ENCODE measurements around the gene CPXM2. TPM values are rescaled to one million over a fixed set of nuclear protein-coding genes. Genes with fewer than 3 reads are reported as not detected.

CPXM2 gene
- total RNA-seq, 1 donor from 2014 or later, result 15.0 TPM

GRCh38 chr10:123720536-123720935, 171.1 kb downstream of the CPXM2 start:
- DNase-seq (ENCODE audit: extremely low spot score, unreplicated experiment), result no peak
- no peak overlapping the region for H3K4me3 Mint-ChIP-seq
- no peak overlapping the region for H3K27ac Mint-ChIP-seq
- H3K4me1 Mint-ChIP-seq (ENCODE audit: unreplicated experiment), result no peaks in the 10 kb centered on the region
- H3K9me3 Mint-ChIP-seq, result no peaks in the 10 kb centered on the region
- TF ChIP-seq, protein P1, sequence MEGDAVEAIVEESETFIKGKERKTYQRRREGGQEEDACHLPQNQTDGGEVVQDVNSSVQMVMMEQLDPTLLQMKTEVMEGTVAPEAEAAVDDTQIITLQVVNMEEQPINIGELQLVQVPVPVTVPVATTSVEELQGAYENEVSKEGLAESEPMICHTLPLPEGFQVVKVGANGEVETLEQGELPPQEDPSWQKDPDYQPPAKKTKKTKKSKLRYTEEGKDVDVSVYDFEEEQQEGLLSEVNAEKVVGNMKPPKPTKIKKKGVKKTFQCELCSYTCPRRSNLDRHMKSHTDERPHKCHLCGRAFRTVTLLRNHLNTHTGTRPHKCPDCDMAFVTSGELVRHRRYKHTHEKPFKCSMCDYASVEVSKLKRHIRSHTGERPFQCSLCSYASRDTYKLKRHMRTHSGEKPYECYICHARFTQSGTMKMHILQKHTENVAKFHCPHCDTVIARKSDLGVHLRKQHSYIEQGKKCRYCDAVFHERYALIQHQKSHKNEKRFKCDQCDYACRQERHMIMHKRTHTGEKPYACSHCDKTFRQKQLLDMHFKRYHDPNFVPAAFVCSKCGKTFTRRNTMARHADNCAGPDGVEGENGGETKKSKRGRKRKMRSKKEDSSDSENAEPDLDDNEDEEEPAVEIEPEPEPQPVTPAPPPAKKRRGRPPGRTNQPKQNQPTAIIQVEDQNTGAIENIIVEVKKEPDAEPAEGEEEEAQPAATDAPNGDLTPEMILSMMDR (conservative IDR thresholded peaks at IDR 0.05), result no peak
- H3K36me3 Mint-ChIP-seq, result no peaks in the 10 kb centered on the region
- peaks cover 26% of the 10 kb centered on the region for H3K27me3 Mint-ChIP-seq

DNA sequence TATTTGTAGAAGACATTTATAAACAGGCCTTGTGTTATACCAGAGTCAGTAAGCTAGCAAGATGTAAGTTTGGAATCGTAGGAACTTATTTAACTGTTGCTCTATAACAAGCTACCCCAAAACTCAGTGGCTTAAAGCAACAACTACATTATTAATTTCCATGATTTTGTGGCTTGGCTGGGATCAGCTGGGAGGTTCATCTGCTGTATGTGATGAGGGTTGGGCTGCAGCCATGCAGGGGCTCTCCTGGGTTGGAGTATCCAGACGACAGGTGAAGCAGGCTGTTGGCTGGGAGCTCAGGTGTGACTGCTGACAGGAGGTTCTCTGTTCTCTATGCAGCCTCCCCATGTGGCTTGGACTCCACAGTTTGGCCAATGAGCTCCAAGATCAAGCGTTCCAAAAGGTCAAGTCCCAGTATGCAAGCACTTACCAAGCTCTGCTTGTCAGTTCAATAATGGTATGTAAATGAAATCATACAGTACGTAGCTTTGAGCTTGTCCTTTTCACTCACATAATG, 173.0 kb downstream of the CPXM2 start:
- H3K36me3 Mint-ChIP-seq, result no peaks in the 10 kb centered on the region
- H3K4me1 Mint-ChIP-seq (ENCODE audit: unreplicated experiment), result no peaks in the 10 kb centered on the region
- no peaks in the 10 kb centered on the region for H3K9me3 Mint-ChIP-seq
- DNase-seq (ENCODE audit: extremely low spot score, unreplicated experiment), result no peak
- no peak overlapping the region for H3K4me3 Mint-ChIP-seq
- no peak overlapping the region for H3K27ac Mint-ChIP-seq
- peaks cover 32% of the 10 kb centered on the region for H3K27me3 Mint-ChIP-seq
- TF ChIP-seq, protein P1 (conservative IDR thresholded peaks at IDR 0.05), result no peak

DNA sequence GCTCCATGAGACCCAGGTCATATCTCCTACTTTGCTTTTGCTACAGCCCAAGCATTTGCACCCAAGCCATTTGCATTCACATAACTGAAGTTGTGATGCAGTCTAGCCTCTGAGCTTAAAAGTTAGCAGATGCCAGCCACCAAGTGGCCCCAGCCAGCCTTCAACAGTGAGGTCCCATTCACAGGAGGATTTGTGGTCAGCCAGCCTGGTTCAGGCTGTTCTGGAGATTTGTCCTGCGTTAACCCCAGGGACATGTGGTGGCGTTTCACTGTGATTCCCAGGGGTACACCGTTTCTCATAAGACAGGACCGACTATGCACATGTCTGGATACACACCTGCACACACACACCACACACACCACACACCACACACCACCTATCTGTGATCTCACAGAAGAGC, 174.3 kb downstream of the CPXM2 start:
- no peaks in the 10 kb centered on the region for H3K36me3 Mint-ChIP-seq
- H3K9me3 Mint-ChIP-seq, result no peaks in the 10 kb centered on the region

DNA sequence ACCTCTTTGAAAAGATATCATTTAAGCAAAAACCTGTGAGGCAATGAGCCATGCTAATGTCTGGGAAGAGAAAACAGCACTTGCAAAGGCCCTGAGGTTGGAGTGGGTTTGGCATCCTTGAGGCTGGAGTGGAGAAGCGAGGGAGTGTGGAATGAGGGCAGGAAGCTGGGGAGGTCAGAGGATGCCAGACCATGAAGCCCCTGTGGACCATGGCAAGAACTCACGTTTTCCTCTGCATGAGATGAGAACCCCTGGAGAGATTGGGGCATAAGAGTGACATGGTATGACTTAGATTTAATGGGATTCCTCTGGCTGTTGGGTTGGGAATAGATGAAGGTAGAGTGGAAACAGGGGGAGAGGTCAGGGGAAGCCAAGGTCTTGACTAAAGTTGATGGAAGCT, 176.1 kb downstream of the CPXM2 start:
- no peak overlapping the region for H3K27ac Mint-ChIP-seq
- H3K4me3 Mint-ChIP-seq, result no peak overlapping the region
- no peaks in the 10 kb centered on the region for H3K4me1 Mint-ChIP-seq (ENCODE audit: unreplicated experiment)
- DNase-seq (ENCODE audit: extremely low spot score, unreplicated experiment), result no peak
- no peaks in the 10 kb centered on the region for H3K9me3 Mint-ChIP-seq
- H3K36me3 Mint-ChIP-seq, result no peaks in the 10 kb centered on the region
- peaks cover 30% of the 10 kb centered on the region for H3K27me3 Mint-ChIP-seq
- TF ChIP-seq, protein P1 (conservative IDR thresholded peaks at IDR 0.05), result no peak

More for the DNA sequence above, 174.3 kb downstream of the CPXM2 start:
- H3K4me1 Mint-ChIP-seq (ENCODE audit: unreplicated experiment), result no peaks in the 10 kb centered on the region
- peaks cover 39% of the 10 kb centered on the region for H3K27me3 Mint-ChIP-seq
- no peak overlapping the region for H3K27ac Mint-ChIP-seq
- no peak overlapping the region for H3K4me3 Mint-ChIP-seq
- DNase-seq (ENCODE audit: extremely low spot score, unreplicated experiment), result no peak
- TF ChIP-seq, protein P1 (conservative IDR thresholded peaks at IDR 0.05), result no peak

GRCh38 chr10:123706236-123706635, 185.4 kb downstream of the CPXM2 start:
- H3K4me3 Mint-ChIP-seq, result no peak overlapping the region
- TF ChIP-seq, protein P1 (conservative IDR thresholded peaks at IDR 0.05), result no peak
- H3K27me3 Mint-ChIP-seq, result peaks cover 30% of the 10 kb centered on the region
- H3K4me1 Mint-ChIP-seq (ENCODE audit: unreplicated experiment), result no peaks in the 10 kb centered on the region
- H3K9me3 Mint-ChIP-seq, result no peaks in the 10 kb centered on the region
- no peak overlapping the region for H3K27ac Mint-ChIP-seq
- no peaks in the 10 kb centered on the region for H3K36me3 Mint-ChIP-seq
- no peak for DNase-seq (ENCODE audit: extremely low spot score, unreplicated experiment)

DNA sequence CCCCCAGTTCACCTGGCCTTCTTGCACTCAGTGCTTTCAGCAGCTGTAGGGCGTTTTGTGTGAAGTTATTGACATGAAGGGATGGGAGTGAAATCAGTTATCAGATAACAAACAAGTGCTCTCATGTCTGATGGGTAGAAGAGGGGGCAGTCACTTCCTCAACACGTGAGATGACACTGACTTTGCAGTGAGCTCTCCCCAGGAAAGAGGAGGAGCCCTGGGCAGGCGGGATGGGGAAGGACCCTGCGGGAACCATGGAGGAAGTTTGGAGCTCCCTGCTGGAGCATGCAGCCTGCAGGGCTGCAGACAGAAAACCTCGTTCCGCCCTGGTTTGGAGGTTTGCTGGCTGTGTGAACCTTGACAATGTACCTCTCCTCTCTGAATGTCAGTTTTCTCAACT, 186.8 kb downstream of the CPXM2 start:
- H3K4me3 Mint-ChIP-seq, result no peak overlapping the region
- H3K36me3 Mint-ChIP-seq, result no peaks in the 10 kb centered on the region
- H3K27ac Mint-ChIP-seq, result no peak overlapping the region
- DNase-seq (ENCODE audit: extremely low spot score, unreplicated experiment), result no peak
- TF ChIP-seq, protein P1 (conservative IDR thresholded peaks at IDR 0.05), result no peak
- peaks cover 30% of the 10 kb centered on the region for H3K27me3 Mint-ChIP-seq
- no peaks in the 10 kb centered on the region for H3K9me3 Mint-ChIP-seq
- no peaks in the 10 kb centered on the region for H3K4me1 Mint-ChIP-seq (ENCODE audit: unreplicated experiment)
